HG03108 (cell line): ENCODE data around the gene SLC6A20.

Source experiments
- ATAC-seq: cut with Tn5 transposase; IDR thresholded peaks from one replicate; pipeline ENCODE4 v1.9.1; 2021; ENCODE audit warnings: moderate library complexity; ENCODE audit not compliant: unreplicated experiment

The SLC6A20 gene

GRCh38 chr3:45802146-45802545, 5.8 kb upstream of the SLC6A20 start:
- no peak for ATAC-seq

GRCh38 chr3:45800611-45801010, 4.3 kb upstream of the SLC6A20 start:
- no peak for ATAC-seq

GRCh38 chr3:45799586-45799985, 3.2 kb upstream of the SLC6A20 start:
- no peak for ATAC-seq

- no peak for ATAC-seq
These were observed 1.7 kb upstream of the SLC6A20 start for GRCh38 chr3:45798034-45798433.

- no peak for ATAC-seq
These were observed 734 bp upstream of the SLC6A20 start for GRCh38 chr3:45796902-45797637.

- ATAC-seq: no peak
These were observed 841 bp downstream of the SLC6A20 start for GRCh38 chr3:45795509-45795881.

GRCh38 chr3:45794660-45795059, 1.7 kb downstream of the SLC6A20 start:
- ATAC-seq: no peak

- ATAC-seq: no peak
These were observed 2.2 kb downstream of the SLC6A20 start for GRCh38 chr3:45794177-45794560.

- ATAC-seq: no peak
These were observed 2.7 kb downstream of the SLC6A20 start for GRCh38 chr3:45793482-45794176.

- ATAC-seq: no peak
These were observed 3.7 kb downstream of the SLC6A20 start for GRCh38 chr3:45792516-45793172.

- ATAC-seq: no peak
These were observed 4.3 kb downstream of the SLC6A20 start for GRCh38 chr3:45792036-45792435.

- no peak for ATAC-seq
These were observed 5.7 kb downstream of the SLC6A20 start for GRCh38 chr3:45790596-45790995.

GRCh38 chr3:45789235-45789812, 7.0 kb downstream of the SLC6A20 start:
- no peak for ATAC-seq

GRCh38 chr3:45787551-45787950, 8.8 kb downstream of the SLC6A20 start:
- no peak for ATAC-seq

GRCh38 chr3:45786801-45787495, 9.4 kb downstream of the SLC6A20 start:
- ATAC-seq: no peak

GRCh38 chr3:45785605-45786150, 10.7 kb downstream of the SLC6A20 start:
- ATAC-seq: no peak

GRCh38 chr3:45783667-45784066, 12.7 kb downstream of the SLC6A20 start:
- no peak for ATAC-seq

GRCh38 chr3:45782381-45782780, 14.0 kb downstream of the SLC6A20 start:
- no peak for ATAC-seq

- ATAC-seq: no peak
These were observed 14.5 kb downstream of the SLC6A20 start for GRCh38 chr3:45781841-45782240.

GRCh38 chr3:45781271-45781670, 15.1 kb downstream of the SLC6A20 start:
- no peak for ATAC-seq
